GM10248 (cell line): ENCODE results near the gene LINC01488.

Source experiments
- CTCF ChIA-PET: fragments of 300-600 bp; sonication (Branson Sonifier 250); formaldehyde crosslinking; extraction: SDS; loops from one replicate; lab custom pipeline; 2021; ENCODE audit warnings: antibody characterized with exemption; lab: Yijun Ruan, JAX
- POLR2A ChIA-PET: fragments of 350-650 bp; sonication (Branson Sonifier 250); formaldehyde crosslinking; extraction: SDS; loops from one replicate; lab custom pipeline; 2020; ENCODE audit warnings: antibody characterized with exemption; lab: Yijun Ruan, JAX
- DNase-seq: peaks from one replicate; pipeline ENCODE4 v3.0.0; 2012; ENCODE audit errors: extremely low spot score
- TF ChIP-seq, protein P1 (sequence below): IDR thresholded peaks from 2 replicates; pipeline ENCODE4 v1.5.1; 2012; ENCODE audit warnings: mild to moderate bottlenecking, low read depth; ENCODE audit errors: extremely low read depth, missing control alignments, control extremely low read depth

Gene LINC01488

DNA sequence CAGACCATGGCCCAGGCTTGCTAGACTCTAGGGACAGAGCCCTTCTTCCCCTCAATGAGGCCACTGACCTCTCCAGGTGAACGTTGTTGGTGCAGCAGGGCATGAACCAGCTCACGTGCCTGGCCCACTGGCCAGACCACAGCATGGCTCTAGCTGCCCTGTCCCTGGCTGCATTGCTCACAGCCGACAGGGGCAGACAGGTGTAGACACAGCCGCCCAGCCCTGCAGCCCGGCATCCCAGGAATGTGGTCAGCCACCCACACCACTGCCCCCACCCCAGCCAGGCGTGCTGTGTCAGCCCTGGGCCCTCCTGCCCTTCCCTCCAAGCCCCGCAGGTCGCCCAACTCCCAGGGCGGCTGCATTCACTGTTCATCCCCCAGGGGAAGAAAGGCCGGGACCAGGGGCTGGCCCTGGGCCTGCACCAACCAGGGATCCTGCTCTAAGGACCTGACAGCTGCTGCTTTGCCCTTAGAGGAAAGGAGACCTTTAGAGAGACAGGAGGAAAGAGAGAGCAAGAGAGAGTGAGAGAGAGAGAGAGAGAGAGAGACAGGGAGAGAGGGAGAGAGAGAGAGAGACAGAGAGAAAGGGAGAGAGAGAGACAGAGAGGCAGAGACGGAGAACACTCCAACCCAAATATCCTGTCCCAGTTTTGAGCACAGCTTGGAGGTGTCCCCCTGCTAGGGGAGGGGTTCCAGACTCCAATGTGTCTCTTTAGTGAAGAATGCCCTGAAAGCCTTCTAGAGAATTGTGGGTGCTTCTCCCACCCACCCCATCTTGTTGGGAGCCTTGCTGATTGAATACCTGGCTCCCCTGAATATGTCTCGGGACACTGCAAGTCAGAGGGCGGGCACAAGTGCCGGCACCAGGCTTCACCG is 44.2 kb upstream of the LINC01488 start:
- TF ChIP-seq, protein P1, sequence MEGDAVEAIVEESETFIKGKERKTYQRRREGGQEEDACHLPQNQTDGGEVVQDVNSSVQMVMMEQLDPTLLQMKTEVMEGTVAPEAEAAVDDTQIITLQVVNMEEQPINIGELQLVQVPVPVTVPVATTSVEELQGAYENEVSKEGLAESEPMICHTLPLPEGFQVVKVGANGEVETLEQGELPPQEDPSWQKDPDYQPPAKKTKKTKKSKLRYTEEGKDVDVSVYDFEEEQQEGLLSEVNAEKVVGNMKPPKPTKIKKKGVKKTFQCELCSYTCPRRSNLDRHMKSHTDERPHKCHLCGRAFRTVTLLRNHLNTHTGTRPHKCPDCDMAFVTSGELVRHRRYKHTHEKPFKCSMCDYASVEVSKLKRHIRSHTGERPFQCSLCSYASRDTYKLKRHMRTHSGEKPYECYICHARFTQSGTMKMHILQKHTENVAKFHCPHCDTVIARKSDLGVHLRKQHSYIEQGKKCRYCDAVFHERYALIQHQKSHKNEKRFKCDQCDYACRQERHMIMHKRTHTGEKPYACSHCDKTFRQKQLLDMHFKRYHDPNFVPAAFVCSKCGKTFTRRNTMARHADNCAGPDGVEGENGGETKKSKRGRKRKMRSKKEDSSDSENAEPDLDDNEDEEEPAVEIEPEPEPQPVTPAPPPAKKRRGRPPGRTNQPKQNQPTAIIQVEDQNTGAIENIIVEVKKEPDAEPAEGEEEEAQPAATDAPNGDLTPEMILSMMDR: no peak
- no peak for DNase-seq
- ChIA-PET CTCF (no interaction called here), POLR2A (no interaction called here)

DNA sequence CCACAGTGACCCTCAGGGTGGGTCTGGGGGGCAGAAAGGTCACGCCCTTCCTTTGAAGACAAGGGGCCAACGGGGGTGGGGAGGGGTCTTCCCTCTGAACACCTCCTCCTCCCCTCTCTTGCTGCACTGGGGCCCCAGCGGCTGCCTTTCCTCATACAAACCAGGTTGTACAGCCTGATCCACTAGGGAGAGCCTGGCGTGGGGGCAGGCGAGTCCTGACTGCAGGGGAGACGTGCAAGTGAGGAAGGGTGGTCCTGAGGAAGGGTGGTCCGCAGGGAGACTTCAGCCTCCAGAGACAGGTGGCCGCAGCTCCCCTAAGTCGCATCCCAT is 43.6 kb upstream of the LINC01488 start:
- no peak for DNase-seq
- TF ChIP-seq, protein P1: no peak
- ChIA-PET POLR2A (no interaction called here), CTCF (no interaction called here)

DNA sequence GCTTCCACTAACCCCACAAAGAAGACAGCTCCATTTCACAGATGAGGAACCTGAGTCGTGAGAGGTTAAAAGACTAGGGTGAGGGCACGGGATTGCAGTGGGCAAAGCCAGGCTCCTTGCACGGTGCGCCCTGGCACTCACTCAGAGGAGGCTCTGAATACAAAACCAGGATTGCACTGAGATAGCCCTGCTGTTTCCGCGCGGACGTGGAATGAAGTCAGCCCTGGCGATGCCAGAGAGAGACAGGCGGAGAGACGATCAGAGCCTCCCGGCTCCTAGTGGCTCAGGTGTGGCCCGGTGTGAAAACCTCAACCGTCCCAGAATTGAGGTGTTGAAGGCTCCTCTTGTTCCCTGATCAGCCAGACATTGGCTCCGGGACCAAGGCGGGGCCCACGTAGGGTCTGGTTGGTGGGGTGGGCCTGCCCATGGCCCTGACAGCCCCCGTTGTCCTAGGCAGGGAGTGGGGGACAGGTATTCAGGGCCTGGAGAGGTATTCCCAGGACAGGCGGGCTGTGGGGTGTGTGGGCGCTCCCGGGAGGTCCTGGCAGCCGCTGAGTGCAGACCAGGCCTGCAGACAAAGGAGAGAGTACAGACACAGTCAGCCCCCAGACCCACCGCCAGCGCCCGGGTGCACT is 43.1 kb upstream of the LINC01488 start:
- DNase-seq: no peak
- TF ChIP-seq, protein P1: no peak
- ChIA-PET CTCF (no interaction called here), POLR2A (no interaction called here)

GRCh38 chr11:69439127-69439526 is 42.3 kb upstream of the LINC01488 start:
- CTCF ChIA-PET: no interaction called here
- POLR2A ChIA-PET: no interaction called here
- no peak for DNase-seq
- TF ChIP-seq, protein P1: no peak

- CTCF ChIA-PET: no interaction called here
- POLR2A ChIA-PET: no interaction called here
- DNase-seq: no peak
- TF ChIP-seq, protein P1: no peak
Measured at GRCh38 chr11:69439651-69440464, 41.6 kb upstream of the LINC01488 start.

DNA sequence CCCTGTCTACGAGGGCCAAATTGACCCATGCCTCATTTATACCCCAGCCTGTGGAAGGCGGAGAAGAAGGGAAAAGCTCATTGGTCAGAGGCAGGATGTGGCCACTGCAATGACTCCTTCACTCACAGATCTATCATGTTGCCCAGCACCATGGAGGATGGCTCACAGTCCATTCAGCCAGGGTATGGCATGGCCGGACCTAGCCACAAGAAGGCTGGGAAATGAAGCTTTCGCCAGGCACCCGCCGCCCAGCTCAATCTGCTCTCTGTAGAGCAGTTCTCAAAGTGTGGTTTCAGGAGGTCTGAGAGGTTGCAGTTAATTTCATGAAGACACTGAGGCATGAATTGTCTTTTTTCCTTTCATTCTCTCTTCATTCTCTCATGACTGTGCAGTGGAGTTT is 40.6 kb upstream of the LINC01488 start:
- POLR2A ChIA-PET: no interaction called here
- no peak for DNase-seq
- TF ChIP-seq, protein P1: no peak
- CTCF ChIA-PET: interaction anchor here (0.7 kb wide), 1 partner anchor 8 kb away, joined by 3 read pairs; no protein-coding TSS in a partner anchor
